Measurements from ENCODE around the gene LTB4R2. TPM values are rescaled to one million over a fixed set of nuclear protein-coding genes. Genes with fewer than 3 reads are reported as not detected.

The LTB4R2 gene
- 6.7 and 7.5 TPM in 2 replicates for total RNA-seq

GRCh38 chr14:24309538-24310264 lies at the start of gene LTB4R2:
Gene LTB4R2, plus strand, starts transcription at chr14:24310140. Its CDS starts 525 bp downstream, at chr14:24310665.

GRCh38 chr14:24262821-24263733 lies 46.9 kb upstream of the LTB4R2 start, which contains the start of gene TGM1:
Gene TGM1, minus strand, starts transcription at chr14:24263177. Its CDS starts 825 bp downstream, at chr14:24262352.

GRCh38 chr14:24271134-24271833 lies 38.7 kb upstream of the LTB4R2 start, which contains the start of gene RABGGTA:
Gene RABGGTA, minus strand, starts transcription at chr14:24271597. Its CDS starts 482 bp downstream, at chr14:24271115.

GRCh38 chr14:24299255-24300191 lies 10.4 kb upstream of the LTB4R2 start, which contains the start of the genes DHRS1 and NOP9:
Gene DHRS1, minus strand, starts transcription at chr14:24299780. Its CDS starts 674 bp downstream, at chr14:24299106.
Gene NOP9, plus strand, starts transcription at chr14:24299850. Its CDS starts 105 bp downstream, at chr14:24299955.

GRCh38 chr14:24307575-24308341 lies 2.2 kb upstream of the LTB4R2 start, which contains the start of gene CIDEB:
Gene CIDEB, minus strand, starts transcription at chr14:24307977. Its CDS starts 119 bp downstream, at chr14:24307858.

GRCh38 chr14:24310646-24311604 lies 985 bp downstream of the LTB4R2 start, which contains the start of gene LTB4R:
Gene LTB4R, plus strand, starts transcription at chr14:24311502. Its CDS starts 4,150 bp downstream, at chr14:24315652.

GRCh38 chr14:24334431-24335291 lies 24.7 kb downstream of the LTB4R2 start, which contains the start of gene ADCY4:
Gene ADCY4, minus strand, starts transcription at chr14:24335071. Its CDS starts 419 bp downstream, at chr14:24334652.

GRCh38 chr14:24339284-24340151 lies 29.6 kb downstream of the LTB4R2 start, which contains the start of gene RIPK3:
Gene RIPK3, minus strand, starts transcription at chr14:24339991. Its CDS starts 165 bp downstream, at chr14:24339826.

Small RNA genes within 50 kb of the gene (small RNA-seq; reads per million reads assigned to genes)
- gene RF00026, result not detected

Other genes with a start within 250 kb of the LTB4R2 start
- not detected in 2 replicates for gene CPNE6, start 238.6 kb upstream of the LTB4R2 start, total RNA-seq
- gene PCK2, start 215.8 kb upstream of the LTB4R2 start, total RNA-seq, result 33.0 and 33.9 TPM in 2 replicates
- 63.8 and 79.8 TPM in 2 replicates for gene DCAF11, start 195.4 kb upstream of the LTB4R2 start, total RNA-seq
- gene NRL, start 195.2 kb upstream of the LTB4R2 start, total RNA-seq, result 0.97 and 1.8 TPM in 2 replicates
- gene FITM1, start 179.5 kb upstream of the LTB4R2 start, total RNA-seq, result not detected in 2 replicates
- gene PSME1, start 173.9 kb upstream of the LTB4R2 start, total RNA-seq, result 114 and 128 TPM in 2 replicates
- gene EMC9, start 168.5 kb upstream of the LTB4R2 start, total RNA-seq, result 5.8 and 8.3 TPM in 2 replicates
- gene PSME2, start 163.5 kb upstream of the LTB4R2 start, total RNA-seq, result 59.1 and 63.8 TPM in 2 replicates
- gene RNF31, start 162.6 kb upstream of the LTB4R2 start, total RNA-seq, result 53.4 and 53.8 TPM in 2 replicates
- gene IRF9, start 148.9 kb upstream of the LTB4R2 start, total RNA-seq, result 136 and 154 TPM in 2 replicates
- 3.5 and 7.5 TPM in 2 replicates for gene REC8, start 138.1 kb upstream of the LTB4R2 start, total RNA-seq
- gene IPO4, start 121.3 kb upstream of the LTB4R2 start, total RNA-seq, result 45.1 and 55.2 TPM in 2 replicates
- 76.5 and 83.1 TPM in 2 replicates for gene TM9SF1, start 114.7 kb upstream of the LTB4R2 start, total RNA-seq
- 0.24 TPM in 1 of 2 replicates, not detected in the other for gene TSSK4, start 104.4 kb upstream of the LTB4R2 start, total RNA-seq
- gene CHMP4A, start 96.7 kb upstream of the LTB4R2 start, total RNA-seq, result 19.1 and 25.4 TPM in 2 replicates
- 13.1 and 15.1 TPM in 2 replicates for gene MDP1, start 94.1 kb upstream of the LTB4R2 start, total RNA-seq
- 48.7 and 73.2 TPM in 2 replicates for gene NEDD8, start 77.8 kb upstream of the LTB4R2 start, total RNA-seq
- gene GMPR2, start 77.2 kb upstream of the LTB4R2 start, total RNA-seq, result 67.0 and 74.5 TPM in 2 replicates
- gene TINF2, start 67.5 kb upstream of the LTB4R2 start, total RNA-seq, result 68.9 and 75.8 TPM in 2 replicates
- gene TGM1, start 47.0 kb upstream of the LTB4R2 start, total RNA-seq, result 1.1 and 3.1 TPM in 2 replicates
- 26.1 and 28.4 TPM in 2 replicates for gene RABGGTA, start 38.5 kb upstream of the LTB4R2 start, total RNA-seq
- 20.9 and 22.6 TPM in 2 replicates for gene DHRS1, start 10.4 kb upstream of the LTB4R2 start, total RNA-seq
- gene NOP9, start 10.3 kb upstream of the LTB4R2 start, total RNA-seq, result 18.5 and 21.7 TPM in 2 replicates
- gene CIDEB, start 2.2 kb upstream of the LTB4R2 start, total RNA-seq, result 3.2 and 3.6 TPM in 2 replicates
- gene LTB4R, start 1.4 kb downstream of the LTB4R2 start, total RNA-seq, result 1.3 and 2.6 TPM in 2 replicates
- gene ADCY4, start 24.9 kb downstream of the LTB4R2 start, total RNA-seq, result 24.2 and 35.5 TPM in 2 replicates
- 29.0 and 35.1 TPM in 2 replicates for gene RIPK3, start 29.9 kb downstream of the LTB4R2 start, total RNA-seq
- 285 and 343 TPM in 2 replicates for gene NFATC4, start 58.0 kb downstream of the LTB4R2 start, total RNA-seq
- gene NYNRIN, start 88.9 kb downstream of the LTB4R2 start, total RNA-seq, result 26.5 and 28.4 TPM in 2 replicates
- gene CBLN3, start 119.5 kb downstream of the LTB4R2 start, total RNA-seq, result 0.97 and 4.4 TPM in 2 replicates
- 68.6 and 81.6 TPM in 2 replicates for gene KHNYN, start 119.8 kb downstream of the LTB4R2 start, total RNA-seq
- gene SDR39U1, start 132.6 kb downstream of the LTB4R2 start, total RNA-seq, result 8.9 and 10.7 TPM in 2 replicates
- gene CMA1, start 198.1 kb downstream of the LTB4R2 start, total RNA-seq, result not detected in 2 replicates

Data from hair follicle dermal papilla cell (primary cell).